Measurements from ENCODE around the gene MYRF. TPM values are rescaled to one million over a fixed set of nuclear protein-coding genes. Genes with fewer than 3 reads are reported as not detected.

Gene MYRF
- total and polyA plus RNA-seq, 2 of the 13 experiments (the other 11 are each of a cell fraction or from before 2014, with no cell fraction given), result 10.2 to 25.9 TPM

DNA sequence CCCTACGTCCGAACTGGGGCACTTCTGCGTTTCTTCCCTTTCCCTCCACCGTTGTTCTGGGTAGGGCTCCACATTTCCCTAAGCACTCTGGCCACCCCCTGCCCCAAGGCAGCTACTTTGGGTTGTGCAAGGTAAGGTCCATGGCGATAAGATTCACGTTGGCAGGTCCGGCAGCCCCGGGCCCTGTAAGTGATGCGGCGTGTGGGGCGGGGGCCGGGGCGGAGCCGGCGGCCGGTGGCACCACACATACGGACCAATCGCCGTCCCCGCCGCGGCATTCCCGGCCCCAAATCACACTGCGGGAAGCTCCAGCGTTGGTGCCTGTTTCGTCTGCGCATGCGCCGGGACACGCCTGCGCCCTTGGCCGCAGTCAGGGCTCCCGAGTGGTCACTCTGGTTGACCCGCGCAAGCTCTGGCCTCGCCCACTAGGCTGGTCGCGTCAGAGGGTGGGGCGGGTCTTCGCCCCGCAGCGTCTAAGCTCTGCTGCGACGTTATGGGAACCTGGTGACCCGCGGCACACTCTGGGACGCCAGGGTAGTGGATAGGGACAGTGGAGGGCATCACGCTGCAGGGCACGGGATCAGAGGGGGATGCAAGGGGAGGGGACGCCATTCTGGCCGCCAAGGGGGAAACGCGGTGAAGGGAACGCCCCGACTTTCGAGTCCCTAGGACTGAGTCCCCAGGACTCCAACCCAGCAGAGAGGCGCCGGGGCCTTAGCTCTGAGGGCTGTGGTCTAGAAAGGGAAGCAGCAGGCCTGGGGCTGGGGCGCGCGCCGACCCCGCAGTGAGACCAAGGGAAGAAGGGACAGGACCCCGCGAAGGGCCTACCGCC, 62.7 kb downstream of the MYRF start (continued):
- TF ChIP-seq ZNF501 (CRISPR knock-in tag; IDR thresholded peaks at IDR 0.05) (peak; percentile 71), YY1 (IDR thresholded peaks at IDR 0.05; ENCODE audit: insufficient read depth, insufficient replicate concordance, low read depth, low read length) (peak; percentile 47), SP140L (CRISPR knock-in tag; IDR thresholded peaks at IDR 0.05; ENCODE audit: borderline replicate concordance) (no peak), ELF3 (CRISPR knock-in tag; IDR thresholded peaks at IDR 0.05) (no peak; the same call in 1 of the 2 replicates), TAF15 (IDR thresholded peaks at IDR 0.05; ENCODE audit: low read depth, low read length, poor library complexity, severe bottlenecking) (no peak), TGIF2 (CRISPR knock-in tag; IDR thresholded peaks at IDR 0.05) (no peak), RARG (CRISPR knock-in tag; IDR thresholded peaks at IDR 0.05; ENCODE audit: low read depth) (no peak), SAP130 (CRISPR knock-in tag; IDR thresholded peaks at IDR 0.05; ENCODE audit: low read depth) (peak; percentile 88), ZNF563 (CRISPR knock-in tag; IDR thresholded peaks at IDR 0.05) (no peak; the same call in 1 of the 2 replicates), ZNF496 (CRISPR knock-in tag; IDR thresholded peaks at IDR 0.05; ENCODE audit: insufficient replicate concordance) (no peak), MBD4 (IDR thresholded peaks at IDR 0.05; ENCODE audit: borderline replicate concordance, low read length) (no peak), POLR2G (IDR thresholded peaks at IDR 0.05; ENCODE audit: low read depth, low read length) (peak; percentile 94), NFYB (CRISPR knock-in tag; IDR thresholded peaks at IDR 0.05) (peak; percentile 83), ZNF569 (CRISPR knock-in tag; IDR thresholded peaks at IDR 0.05; ENCODE audit: borderline replicate concordance) (no peak), ASH2L (IDR thresholded peaks at IDR 0.05; ENCODE audit: insufficient read length, low read depth, low read length) (peak; percentile 53), ZNF713 (CRISPR knock-in tag; IDR thresholded peaks at IDR 0.05) (no peak), ZNF350 (CRISPR knock-in tag; IDR thresholded peaks at IDR 0.05; ENCODE audit: borderline replicate concordance, low read depth) (peak; percentile 63; the same call in 1 of the 2 replicates), FOXP1 (IDR thresholded peaks at IDR 0.05) (no peak), FOXP1 (CRISPR knock-in tag; IDR thresholded peaks at IDR 0.05) (no peak), ZNF768 (CRISPR knock-in tag; IDR thresholded peaks at IDR 0.05) (0 out of 2 replicates have a peak, but pooled peaks have one; percentile 10), ZFP36L2 (CRISPR knock-in tag; IDR thresholded peaks at IDR 0.05) (no peak)
- TF ChIP-seq, protein P1, sequence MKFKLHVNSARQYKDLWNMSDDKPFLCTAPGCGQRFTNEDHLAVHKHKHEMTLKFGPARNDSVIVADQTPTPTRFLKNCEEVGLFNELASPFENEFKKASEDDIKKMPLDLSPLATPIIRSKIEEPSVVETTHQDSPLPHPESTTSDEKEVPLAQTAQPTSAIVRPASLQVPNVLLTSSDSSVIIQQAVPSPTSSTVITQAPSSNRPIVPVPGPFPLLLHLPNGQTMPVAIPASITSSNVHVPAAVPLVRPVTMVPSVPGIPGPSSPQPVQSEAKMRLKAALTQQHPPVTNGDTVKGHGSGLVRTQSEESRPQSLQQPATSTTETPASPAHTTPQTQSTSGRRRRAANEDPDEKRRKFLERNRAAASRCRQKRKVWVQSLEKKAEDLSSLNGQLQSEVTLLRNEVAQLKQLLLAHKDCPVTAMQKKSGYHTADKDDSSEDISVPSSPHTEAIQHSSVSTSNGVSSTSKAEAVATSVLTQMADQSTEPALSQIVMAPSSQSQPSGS (CRISPR knock-in tag; IDR thresholded peaks at IDR 0.05), result peak; percentile 68
- TF ChIP-seq, protein P2, sequence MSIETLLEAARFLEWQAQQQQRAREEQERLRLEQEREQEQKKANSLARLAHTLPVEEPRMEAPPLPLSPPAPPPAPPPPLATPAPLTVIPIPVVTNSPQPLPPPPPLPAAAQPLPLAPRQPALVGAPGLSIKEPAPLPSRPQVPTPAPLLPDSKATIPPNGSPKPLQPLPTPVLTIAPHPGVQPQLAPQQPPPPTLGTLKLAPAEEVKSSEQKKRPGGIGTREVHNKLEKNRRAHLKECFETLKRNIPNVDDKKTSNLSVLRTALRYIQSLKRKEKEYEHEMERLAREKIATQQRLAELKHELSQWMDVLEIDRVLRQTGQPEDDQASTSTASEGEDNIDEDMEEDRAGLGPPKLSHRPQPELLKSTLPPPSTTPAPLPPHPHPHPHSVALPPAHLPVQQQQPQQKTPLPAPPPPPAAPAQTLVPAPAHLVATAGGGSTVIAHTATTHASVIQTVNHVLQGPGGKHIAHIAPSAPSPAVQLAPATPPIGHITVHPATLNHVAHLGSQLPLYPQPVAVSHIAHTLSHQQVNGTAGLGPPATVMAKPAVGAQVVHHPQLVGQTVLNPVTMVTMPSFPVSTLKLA (IDR thresholded peaks at IDR 0.05), result peak; percentile 48
- TF ChIP-seq, protein P3, sequence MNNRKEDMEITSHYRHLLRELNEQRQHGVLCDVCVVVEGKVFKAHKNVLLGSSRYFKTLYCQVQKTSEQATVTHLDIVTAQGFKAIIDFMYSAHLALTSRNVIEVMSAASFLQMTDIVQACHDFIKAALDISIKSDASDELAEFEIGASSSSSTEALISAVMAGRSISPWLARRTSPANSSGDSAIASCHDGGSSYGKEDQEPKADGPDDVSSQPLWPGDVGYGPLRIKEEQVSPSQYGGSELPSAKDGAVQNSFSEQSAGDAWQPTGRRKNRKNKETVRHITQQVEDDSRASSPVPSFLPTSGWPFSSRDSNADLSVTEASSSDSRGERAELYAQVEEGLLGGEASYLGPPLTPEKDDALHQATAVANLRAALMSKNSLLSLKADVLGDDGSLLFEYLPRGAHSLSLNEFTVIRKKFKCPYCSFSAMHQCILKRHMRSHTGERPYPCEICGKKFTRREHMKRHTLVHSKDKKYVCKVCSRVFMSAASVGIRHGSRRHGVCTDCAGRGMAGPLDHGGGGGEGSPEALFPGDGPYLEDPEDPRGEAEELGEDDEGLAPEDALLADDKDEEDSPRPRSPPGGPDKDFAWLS (CRISPR knock-in tag; IDR thresholded peaks at IDR 0.05; ENCODE audit: borderline replicate concordance), result no peak
- TF ChIP-seq, protein P4, sequence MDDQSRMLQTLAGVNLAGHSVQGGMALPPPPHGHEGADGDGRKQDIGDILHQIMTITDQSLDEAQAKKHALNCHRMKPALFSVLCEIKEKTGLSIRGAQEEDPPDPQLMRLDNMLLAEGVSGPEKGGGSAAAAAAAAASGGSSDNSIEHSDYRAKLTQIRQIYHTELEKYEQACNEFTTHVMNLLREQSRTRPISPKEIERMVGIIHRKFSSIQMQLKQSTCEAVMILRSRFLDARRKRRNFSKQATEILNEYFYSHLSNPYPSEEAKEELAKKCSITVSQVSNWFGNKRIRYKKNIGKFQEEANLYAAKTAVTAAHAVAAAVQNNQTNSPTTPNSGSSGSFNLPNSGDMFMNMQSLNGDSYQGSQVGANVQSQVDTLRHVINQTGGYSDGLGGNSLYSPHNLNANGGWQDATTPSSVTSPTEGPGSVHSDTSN (CRISPR knock-in tag; IDR thresholded peaks at IDR 0.05; ENCODE audit: borderline replicate concordance), result no peak

Measured in HepG2 (cell line).